Suppressor macrophage treated with lipopolysaccharide for 4 hours (primary cell): ENCODE measurements around the gene PPM1K.
A peak's percentile ranks its signal among the peaks of the same experiment; 100 is the strongest.
"Not testable (repeated sequence)": the region's sequence is repeated elsewhere in the genome, so short reads cannot be mapped to it uniquely, and the experiment has no call there.

ENCODE experiments used
- DNase-seq: peaks from one replicate; pipeline ENCODE4 v3.0.0-alpha.2; 2020

The PPM1K gene

DNA sequence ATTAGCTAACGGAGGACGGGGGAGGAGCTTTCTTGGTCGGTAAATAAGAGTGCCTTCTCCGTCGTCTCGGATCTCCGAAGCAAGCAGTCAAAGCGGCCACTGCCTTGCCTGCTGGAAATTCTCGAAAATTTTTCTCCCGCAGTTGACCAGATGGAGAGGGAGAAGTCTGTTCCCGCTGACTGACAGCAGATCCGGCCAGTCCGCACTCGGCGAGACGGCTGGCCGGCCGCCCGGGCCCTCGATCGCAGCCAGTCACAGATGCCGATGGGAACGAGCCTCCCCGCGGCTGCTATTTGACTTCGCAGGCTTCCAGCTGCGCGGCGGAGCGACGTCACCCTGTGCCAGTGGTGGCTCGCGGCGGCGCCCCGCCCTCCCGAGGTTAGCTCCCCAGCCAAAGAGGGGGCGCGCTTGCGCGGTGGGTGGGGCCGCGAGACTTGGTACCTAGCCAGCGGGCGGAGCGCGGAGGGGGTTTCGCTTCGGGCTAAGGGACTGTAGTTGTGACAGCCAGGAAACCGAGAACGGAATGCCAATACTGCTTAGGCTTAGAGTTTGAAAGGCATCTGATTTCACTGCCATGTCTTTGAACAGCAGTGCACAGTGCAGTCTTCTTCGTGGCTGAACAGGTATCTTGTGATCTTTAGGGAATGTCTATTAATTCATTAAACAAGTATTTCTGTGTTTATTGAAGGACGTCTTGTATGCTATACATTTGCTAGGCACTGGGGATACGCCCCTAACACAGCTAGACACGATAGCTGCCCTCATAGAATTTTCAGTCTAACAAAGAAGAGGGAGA, at the start of gene PPM1K:
Gene PPM1K (minus strand): TSS at position 123 of the 796 bp plus-strand sequence. CDS start 5,978 bp downstream, outside the sequence.
- DNase-seq = peak; percentile 100

DNA sequence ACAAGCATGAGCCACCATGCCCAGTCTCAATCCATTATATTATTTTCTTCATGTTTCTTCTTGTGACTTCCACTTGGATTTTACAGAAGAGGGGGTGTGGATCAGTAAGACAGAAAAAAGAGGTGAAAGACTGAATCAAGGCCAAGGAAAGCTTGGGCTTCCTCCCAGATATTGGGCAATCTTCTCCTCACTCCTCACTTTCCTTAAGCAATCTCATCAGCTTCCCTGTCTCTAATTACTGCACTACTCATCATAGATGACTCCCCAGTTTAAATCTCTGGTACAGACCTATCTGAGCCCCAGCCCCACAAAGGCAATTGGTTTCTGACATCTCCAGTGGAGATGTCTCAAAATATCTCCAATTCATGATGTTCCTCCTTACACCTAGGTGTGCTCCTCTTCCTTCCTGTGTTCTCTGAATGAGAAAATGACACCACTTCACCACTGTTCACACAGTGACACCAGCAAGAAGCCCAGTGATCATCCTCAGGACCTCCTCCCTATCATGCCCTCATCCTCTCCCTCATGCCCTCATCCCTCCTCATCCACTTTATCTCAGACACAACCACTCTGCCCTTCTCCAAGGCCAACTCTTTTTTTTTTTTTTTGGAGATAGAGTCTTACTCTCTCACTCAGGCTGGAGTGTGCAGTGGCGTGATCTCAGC, 49.5 kb upstream of the PPM1K start:
- peak; percentile 4 for DNase-seq

DNA sequence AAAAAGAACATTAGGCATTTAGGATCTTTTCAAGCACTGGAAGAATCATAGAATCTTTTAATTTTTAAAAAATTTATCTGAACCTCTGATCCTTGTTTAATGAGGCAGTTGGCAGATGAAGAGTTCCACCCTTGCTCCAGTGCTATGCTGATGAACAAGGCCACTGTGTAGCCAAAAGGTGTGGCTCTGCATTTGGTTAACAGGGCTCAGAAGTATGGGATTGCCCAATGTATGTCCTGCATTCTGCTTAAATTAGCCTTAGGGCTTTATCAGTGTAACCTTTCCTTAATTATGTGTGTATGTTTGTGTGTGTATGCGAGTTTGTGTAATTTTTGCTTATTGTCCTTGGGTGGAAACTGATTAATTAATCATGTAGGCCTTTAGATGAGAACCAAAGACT, 43.3 kb upstream of the PPM1K start:
- no peak for DNase-seq

DNA sequence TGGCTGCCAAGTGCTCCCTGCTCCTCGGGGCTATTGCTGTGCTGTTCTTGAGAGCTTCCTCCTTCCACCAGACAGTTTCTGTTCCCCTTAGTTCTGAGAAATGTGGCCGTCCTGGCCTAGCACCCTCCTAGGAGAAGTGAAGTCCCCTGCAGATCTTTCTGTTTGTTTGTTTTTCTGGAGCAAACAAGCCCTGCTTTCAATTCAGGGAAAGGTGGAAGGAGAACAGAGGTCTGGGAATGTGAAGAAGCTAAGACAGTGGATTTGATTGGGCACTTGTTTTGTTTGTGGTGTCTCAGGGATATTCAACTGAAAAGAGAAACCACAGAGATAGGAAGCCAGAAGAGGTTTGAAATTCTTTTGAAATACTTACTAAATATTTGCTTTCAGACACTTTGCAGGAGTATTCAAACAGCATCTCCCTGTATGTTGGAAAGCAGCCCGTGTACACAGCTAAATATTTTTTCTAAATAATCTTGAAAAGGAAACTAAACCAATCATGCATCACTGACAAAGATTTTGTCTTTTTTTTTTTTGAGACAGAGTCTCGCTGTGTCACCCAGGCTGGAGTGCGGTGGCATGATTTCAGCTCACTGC, 36.5 kb upstream of the PPM1K start:
- peak; percentile 79 for DNase-seq

DNA sequence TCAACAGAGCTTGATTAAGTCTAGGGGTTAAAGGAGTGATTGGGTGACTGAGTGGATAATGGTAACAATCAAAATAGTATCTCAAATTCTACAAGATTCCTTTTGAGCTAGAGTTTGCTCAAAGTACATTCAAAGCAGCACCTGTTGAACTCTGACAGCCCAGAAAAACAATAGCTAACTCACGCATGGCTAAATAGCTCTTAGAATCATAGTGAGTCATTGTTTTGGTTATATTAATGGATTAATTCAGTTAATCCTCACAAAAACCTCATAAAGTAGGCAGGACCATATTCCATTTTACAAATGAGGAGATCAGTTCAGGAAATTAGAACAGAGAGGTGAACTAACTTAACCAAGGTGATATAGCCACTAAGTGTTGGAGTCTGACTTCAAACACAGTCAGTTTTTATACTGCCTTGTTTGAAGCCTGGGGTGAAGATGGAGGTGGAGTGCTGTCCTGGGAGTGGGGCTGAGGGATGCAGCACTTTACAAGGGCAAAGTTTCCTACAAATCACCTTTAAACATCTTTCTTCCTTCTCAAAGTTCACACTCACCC, 35.9 kb upstream of the PPM1K start:
- DNase-seq = no peak

DNA sequence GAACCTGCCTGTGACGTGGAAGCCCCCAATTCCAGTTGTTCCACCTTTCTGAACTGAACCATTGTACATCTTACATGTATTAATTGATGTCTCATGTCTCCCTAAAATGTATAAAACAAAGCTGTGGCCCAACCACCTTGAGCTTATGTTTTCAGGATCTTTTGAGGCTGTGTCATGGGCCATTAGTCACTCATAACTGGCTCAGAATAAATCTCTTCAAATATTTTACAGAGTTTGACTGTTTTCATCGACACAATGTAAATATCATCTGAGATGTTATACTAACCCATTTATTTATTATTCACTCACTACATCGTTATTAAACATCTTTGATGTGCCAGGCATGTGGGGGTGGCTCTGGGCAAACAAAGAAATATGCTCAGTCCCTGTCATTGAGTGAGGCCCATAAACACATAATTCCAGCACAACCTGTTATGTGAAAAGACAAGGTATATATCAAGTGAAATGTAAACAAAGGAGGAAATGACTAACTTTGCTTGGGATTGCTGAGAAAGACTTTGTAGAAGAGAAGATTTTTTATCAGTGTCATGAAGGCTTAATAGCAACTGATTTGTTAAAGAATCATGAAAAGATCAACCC, 34.5 kb upstream of the PPM1K start:
- DNase-seq = no peak

DNA sequence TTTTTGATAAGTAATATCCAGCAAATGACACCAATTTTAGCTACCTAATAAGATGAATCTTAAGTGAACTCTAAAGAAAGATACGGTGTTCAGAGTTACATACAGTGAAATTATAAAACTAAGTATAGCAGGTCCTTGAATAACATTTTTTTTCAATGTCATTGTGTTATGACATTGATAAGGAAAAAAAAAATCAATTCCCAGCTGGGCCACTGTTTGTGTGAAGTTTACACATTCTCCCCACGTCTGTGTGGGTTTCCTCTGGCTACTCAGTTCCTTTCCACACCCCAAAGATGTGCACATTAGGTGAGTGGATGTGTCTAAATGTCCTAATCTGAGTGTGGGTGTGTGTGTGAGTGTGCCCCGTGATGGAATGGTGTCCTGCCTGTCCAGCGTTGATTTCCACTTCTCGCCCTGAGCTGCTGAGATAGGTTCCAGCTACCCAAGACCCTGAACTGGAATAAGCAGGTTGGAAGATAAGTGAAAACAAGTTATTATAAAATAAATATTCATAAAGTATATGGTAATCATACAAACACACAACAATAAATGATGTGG, 31.2 kb upstream of the PPM1K start:
- no peak for DNase-seq

DNA sequence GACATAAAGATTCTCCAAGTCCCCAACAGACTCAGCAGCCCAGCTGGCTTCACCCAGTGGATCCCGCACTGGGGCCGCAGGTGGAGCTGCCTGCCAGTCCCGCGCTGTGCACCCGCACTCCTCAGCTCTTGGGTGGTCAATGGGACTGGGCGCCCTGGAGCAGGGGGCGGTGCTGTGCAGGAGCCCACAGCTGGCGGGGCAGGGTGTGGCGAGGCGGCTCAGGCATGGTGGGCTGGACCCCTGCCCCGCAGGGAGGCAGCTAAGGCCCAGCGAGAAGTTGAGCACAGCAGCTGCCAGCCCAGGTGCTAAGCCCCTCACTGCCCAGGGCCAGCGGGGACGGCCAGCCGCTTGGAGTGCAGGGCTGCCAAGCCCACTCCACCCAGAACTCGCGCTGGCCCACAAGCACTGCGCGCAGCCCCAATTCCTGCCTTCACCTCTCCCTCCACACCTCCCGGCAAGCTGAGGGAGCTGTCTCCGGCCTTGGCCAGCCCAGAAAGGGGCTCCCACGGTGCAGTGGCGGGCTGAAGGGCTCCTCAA, 28.8 kb upstream of the PPM1K start:
- not testable (repeated sequence) for DNase-seq

DNA sequence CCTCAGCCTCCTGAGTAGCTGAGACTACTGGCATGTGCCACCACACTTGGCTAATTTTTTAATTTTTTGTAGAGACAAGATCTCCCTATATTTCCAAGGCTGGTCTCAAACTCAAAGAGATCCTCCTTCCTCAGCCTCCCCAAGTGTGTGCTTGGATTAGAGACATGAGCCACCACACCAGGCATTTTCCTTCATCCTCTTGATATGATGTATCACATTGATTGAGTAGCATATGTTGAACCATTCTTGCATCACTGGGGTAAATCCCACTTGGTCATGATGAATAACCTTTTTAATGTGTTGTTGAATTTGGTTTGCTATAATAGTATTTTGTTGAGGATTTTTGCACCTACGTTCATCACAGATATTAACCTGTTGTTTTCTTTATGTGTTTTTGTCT, 24.2 kb upstream of the PPM1K start:
- DNase-seq = peak; percentile 12

DNA sequence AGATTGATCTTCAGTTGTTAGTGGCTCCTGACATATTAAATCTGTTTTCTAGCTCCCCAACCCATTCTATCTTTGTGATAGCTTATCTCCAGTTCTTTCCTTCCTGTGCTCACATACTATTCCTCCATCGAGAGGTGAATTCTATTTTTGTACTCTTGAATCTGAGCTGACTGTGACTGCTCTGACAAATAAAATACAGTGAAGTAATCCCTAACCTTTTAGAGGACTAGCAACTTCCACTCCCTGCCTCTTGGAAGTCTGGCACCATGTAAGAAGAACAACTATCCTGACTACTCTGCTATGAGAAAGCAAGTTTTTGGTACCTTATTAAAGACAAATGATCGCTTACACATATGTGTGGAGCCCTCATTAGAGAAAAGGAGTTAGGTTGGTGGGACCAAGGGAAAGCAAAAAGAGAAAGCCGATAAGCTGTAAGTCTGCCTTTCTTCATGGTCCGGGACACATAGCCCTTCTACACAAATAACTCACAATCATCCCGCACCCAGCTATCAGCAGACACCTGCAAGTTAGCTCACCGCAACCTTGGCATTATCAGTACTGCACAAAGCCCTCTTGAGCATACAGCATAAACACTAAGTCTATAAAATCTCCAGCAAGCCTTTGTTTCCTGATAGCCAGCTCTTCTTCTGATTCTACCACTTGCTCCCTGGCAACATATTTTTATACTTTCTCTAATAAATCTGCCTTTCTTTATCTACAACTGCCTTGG, 13.5 kb upstream of the PPM1K start:
- DNase-seq = no peak

DNA sequence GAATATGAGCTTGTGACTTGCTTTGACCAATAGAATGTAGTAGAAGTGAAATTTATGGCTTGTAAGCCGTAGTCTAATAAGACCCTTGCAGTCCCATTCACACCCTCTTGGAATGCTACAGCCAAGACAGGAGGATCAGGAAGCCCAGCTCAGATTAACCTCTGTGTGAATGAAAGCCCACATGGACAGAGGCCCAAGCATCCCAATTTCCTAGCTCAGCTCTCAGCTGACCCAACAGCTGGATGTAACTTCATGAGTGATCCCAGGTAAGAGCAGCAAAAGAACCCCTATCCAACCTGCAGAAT, 12.8 kb upstream of the PPM1K start:
- no peak for DNase-seq

DNA sequence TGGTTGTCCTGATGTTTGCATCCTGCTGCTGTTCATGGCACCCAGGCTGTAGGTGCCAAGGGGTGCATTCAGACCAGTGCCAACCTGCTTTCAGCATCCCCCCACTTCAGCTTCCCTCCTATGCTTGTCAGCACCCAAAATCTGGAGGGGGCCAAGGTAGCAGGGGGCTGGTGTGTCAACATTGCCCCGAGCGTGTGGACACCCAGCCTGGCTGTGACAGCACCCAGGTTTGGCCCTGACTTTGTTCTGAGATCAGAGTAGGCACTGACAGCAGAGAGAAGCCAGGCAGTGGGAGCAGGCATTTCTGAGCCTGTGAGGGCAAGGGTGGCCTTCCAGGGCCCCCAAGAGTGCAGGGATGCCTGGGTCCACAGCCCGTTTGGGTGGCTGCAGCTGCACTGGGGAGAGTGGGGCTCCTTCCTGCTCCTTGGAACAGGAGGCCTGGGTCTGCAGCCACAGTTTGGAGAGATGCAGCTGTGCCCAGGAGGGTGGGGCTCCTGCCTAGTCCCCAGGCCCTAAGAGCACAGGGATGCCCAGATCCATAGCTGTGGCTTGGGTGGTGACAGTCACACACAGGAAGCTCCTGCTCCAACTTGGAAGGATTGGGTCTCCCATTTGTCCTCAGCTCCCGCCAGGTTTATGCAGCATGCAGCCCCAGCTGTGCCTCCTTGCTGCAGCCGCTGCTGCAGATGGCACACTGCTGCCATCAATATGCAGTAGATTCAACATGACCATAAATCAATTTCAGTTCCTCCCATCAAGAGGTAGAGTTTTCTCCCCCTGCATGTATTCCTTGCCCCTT, 12.3 kb upstream of the PPM1K start:
- DNase-seq = no peak

DNA sequence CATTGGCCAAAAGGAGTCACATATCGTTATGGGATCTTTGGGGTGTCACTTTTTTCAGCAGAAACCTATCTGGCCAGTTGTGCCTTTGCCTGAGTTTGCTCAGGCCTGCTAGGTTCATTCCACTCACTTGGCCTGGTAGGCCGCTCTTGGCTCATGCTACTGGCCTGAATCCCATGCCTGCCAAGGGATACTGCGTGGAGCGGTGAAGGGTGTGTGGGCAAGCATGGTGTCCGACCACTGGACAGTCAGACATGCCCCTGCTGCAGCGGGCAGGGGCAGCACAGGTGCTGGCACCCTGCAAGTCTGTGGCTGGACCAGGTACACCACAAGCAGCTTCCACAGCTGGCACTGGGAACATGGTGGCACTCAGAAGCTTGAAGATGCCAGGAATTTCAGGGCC, 11.3 kb upstream of the PPM1K start:
- DNase-seq = no peak

DNA sequence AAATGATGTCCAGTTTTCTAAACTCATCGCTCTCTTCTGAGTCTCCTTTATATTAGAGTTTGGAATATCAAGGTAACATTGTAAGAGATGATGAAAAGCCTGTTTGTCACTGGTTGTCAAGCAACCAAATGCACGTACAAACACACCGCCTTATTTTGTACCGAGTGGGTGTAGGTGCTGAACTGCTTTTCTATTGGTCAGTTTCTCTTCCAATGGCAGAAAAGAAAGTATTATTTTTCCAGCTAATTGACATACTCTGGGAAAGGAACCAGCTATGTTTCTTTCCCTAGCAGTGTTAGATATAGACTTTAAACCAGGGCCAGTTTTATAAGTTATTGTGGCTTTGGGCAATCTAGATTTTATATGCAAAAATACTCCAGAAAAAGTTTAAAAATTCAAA, 6.6 kb upstream of the PPM1K start:
- DNase-seq = no peak

DNA sequence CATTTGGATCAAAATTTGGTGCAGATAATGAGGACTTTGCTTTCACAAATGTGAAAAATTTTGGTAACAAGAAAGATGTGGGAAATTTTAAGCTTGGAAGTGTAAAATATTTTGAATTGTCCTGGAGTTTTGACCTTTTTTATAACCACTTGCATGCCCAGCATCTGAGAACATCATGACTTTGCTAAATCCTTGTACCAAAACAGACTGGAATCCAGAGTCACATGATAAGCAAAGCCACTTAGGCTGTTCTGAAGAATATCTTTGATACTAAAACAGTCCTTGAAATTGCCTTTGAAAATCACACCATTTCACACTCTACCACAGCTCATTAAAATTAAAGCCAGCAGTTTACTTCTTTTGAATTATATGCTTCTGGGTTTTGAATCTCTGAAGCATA, 2.5 kb upstream of the PPM1K start:
- DNase-seq = no peak

DNA sequence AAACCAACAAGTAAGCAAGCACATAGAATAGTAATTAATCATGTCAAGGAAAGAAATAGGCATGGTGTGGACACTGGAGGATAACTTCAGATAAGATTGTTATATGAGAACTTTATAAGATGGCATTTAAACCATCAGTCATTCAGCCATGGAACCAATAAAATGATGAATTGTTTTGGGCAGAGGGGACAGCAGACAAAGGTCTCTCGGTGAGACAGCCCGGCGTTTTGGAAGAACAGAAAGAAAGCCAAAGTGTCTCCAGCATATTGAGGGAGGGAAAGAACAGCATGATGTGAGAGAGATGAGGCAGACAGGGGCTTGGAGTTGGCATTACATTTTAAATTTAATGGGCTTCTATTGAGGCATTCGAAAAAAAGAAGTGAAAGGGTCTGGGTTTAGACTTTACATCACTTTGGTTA, 883 bp upstream of the PPM1K start:
- peak; percentile 48 for DNase-seq

DNA sequence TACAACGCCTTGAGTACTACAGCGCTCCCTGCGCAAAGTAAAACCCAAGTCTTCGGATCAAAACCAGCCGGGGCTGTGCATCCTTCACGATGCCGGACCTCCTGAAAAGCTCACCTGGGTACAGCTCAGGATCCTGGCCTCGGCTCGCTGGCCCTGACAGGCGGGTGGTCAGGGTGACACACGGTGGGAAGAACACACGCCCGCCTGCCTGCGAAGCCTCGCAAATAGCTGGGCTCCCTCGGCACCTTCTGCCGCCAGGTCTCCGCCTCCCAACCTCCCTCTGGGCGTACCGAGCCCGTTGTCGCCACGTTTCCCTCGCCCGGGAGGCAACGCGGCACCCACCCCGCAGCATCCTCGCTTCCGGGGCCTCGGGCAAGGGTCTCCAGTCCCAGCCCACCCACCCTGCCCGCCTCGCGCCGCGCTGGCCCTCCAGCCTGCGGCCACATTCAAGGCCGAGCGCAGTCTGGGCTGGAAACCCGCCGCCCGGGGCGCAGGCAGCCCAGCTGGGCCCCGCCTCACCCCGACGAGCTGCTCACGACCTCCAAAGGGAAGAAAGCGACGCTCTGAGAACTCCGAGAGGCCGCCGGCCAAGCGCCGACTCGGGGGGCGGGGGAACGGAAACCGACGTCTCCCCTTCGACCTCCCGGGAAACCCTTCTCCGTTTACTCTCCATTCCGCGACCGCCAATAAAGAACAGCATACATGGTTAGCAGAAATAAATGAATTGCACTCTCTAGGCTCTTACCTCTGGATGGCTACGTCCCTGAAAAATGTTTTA, 511 bp downstream of the PPM1K start:
- DNase-seq = peak; percentile 71

DNA sequence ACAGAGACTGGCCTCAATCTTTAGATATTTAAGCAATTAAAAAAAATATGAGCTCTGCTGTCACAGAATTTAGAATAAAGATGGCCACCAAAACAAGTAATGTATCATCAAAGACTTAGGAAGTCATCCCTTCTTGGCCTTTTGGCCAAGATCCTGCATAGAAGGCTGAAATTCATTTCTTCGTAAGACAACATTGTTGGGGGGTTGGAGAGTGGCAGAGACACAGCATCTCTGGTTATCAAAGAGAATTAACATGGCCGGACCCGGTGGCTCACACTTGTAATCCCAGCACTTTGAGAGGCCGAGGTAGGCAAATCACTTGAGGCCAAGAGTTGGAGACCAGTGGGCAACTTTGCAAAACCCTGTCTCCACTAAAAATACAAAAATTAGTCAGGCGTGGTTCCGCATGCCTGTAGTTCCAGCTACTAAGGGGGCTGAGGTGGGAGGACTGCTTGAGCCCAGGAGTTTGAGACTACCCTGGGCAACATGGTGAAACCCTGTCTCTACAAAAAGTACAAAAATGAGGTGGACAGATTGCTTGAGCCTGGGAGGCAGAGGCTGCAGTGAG, 4.0 kb downstream of the PPM1K start:
- no peak for DNase-seq

DNA sequence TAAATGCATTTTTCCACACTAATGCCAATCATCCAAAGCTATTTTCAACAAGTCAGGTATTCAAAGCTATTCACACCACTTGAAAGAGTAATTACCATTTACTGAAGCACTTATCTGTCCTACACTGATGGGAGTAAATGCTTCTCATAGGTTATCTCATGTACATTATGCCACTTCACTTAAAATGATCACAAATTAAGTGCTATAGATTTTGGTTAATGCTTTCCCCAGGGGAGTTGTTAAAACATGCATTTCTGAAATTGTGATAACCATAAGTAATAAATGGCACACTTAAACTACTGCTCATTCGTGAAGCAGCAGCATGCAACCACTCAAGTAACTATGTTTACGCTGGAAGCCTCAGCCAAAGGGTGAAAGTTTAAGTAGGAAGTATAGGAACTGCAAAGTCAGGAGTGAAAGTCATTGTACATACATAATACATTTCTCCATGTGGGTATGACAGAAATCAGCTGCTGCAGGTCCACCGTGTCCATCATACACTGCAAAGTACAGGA, 6.6 kb downstream of the PPM1K start:
- no peak for DNase-seq
